Cardiac muscle cell (in vitro differentiated cells and primary cell): ENCODE measurements around the gene REN. TPM values are rescaled to one million over a fixed set of nuclear protein-coding genes. Genes with fewer than 3 reads are reported as not detected.

ENCODE experiments used
- DNase-seq, 2 donors: peaks; one replicate each; pipeline versions ENCODE4 v3.0.0 to v3.0.0-alpha.2; 2010 to 2017; ENCODE audit warnings: low read depth in 1 of 2, low spot score in 1 of 2
- H3K27ac ChIP-seq: fragments of 200-600 bp; sonication (generic); 2 replicates; pipeline ENCODE4 v1.5.1; 2016
- H3K27me3 ChIP-seq: fragments of 200-600 bp; sonication (generic); 2 replicates; pipeline ENCODE4 v1.6.0; 2016; ENCODE audit warnings: control low read depth
- H3K36me3 ChIP-seq: fragments of 200-600 bp; sonication (generic); 2 replicates; pipeline ENCODE4 v1.5.1; 2016; ENCODE audit warnings: control low read depth
- H3K4me1 ChIP-seq: fragments of 200-600 bp; sonication (generic); 2 replicates; pipeline ENCODE4 v1.8.1; 2017; ENCODE audit warnings: low read depth, mild to moderate bottlenecking, mixed run types
- H3K4me3 ChIP-seq: fragments of 200-600 bp; sonication (generic); 2 replicates; pipeline ENCODE4 v1.5.1; 2016; ENCODE audit warnings: mild to moderate bottlenecking
- H3K9me3 ChIP-seq: fragments of 200-600 bp; sonication (generic); 2 replicates; pipeline ENCODE4 v1.5.1; 2017; ENCODE audit warnings: low read depth, mild to moderate bottlenecking, control low read depth
- CTCF ChIP-seq: IDR thresholded peaks from 2 replicates; pipeline ENCODE4 v1.5.1; 2012; ENCODE audit warnings: low read depth, mild to moderate bottlenecking, low read length
- polyA plus RNA-seq: library from polyadenylated mRNA; unstranded; fragments of >200 nt; fragmentation: Nextera tagmentation; extraction: Ambion mirVana; gene quantifications from 2 replicates; pipeline ENCODE4 v1.2.1, GENCODE V29; 2016
- total RNA-seq: library from RNA; depleted of rRNA; stranded (reverse); fragments of >200 nt; gene quantifications from 2 replicates; pipeline ENCODE4 v1.2.3, GENCODE V29; 2016

REN gene
- total RNA-seq (0.39 TPM in 1 of 2 replicates, not detected in the other), polyA plus RNA-seq (3.5 TPM in 1 of 2 replicates, not detected in the other)

GRCh38 chr1:204166219-204166618 lies at the start of gene REN:
Gene REN, minus strand, starts transcription at chr1:204166337. Its CDS starts 44 bp downstream, at chr1:204166293.
- DNase-seq = no peak
- Histone ChIP-seq H3K4me3 (no peak within 1 kb of the TSS), H3K9me3 (no peaks in the 10 kb centered on the region), H3K4me1 (no peaks in the 10 kb centered on the region), H3K36me3 (no peaks in the 10 kb centered on the region), H3K27ac (no peak within 1 kb of the TSS), H3K27me3 (peaks cover 4% of the 10 kb centered on the region)
- no peak for TF ChIP-seq CTCF

- H3K9me3 ChIP-seq = no peaks in the 10 kb centered on the region
- DNase-seq = peak; percentile 63 to 87
- peak within 1 kb of the TSS; percentile 11 for H3K4me3 ChIP-seq
- no peaks in the 10 kb centered on the region for H3K4me1 ChIP-seq
- peak; percentile 89 for TF ChIP-seq CTCF
- no peaks in the 10 kb centered on the region for H3K36me3 ChIP-seq
- H3K27ac ChIP-seq = no peak within 1 kb of the TSS
- H3K27me3 ChIP-seq = peaks cover 9% of the 10 kb centered on the region
Observed at GRCh38 chr1:204213668-204214662, 47.8 kb upstream of the REN start, which contains the start of gene GOLT1A. Gene GOLT1A, minus strand, starts transcription at chr1:204213988. Its CDS starts 82 bp downstream, at chr1:204213906.

- DNase-seq = no peak
- Histone ChIP-seq H3K27ac (no peak overlapping the region), H3K27me3 (peaks cover 9% of the 10 kb centered on the region), H3K9me3 (no peaks in the 10 kb centered on the region), H3K4me1 (no peaks in the 10 kb centered on the region), H3K36me3 (no peaks in the 10 kb centered on the region), H3K4me3 (no peak overlapping the region)
- no peak for TF ChIP-seq CTCF
Observed at GRCh38 chr1:204212715-204213114, 46.6 kb upstream of the REN start.

- no peaks in the 10 kb centered on the region for H3K9me3 ChIP-seq
- no peak for TF ChIP-seq CTCF
- no peaks in the 10 kb centered on the region for H3K36me3 ChIP-seq
- no peaks in the 10 kb centered on the region for H3K4me1 ChIP-seq
- no peak overlapping the region for H3K4me3 ChIP-seq
- DNase-seq = no peak
- H3K27ac ChIP-seq = no peak overlapping the region
- peaks cover 9% of the 10 kb centered on the region for H3K27me3 ChIP-seq
Observed at GRCh38 chr1:204211046-204211445, 44.9 kb upstream of the REN start.

- DNase-seq = peak; percentile 39 to 79
- H3K9me3 ChIP-seq = no peaks in the 10 kb centered on the region
- peaks cover 17% of the 10 kb centered on the region for H3K27me3 ChIP-seq
- H3K36me3 ChIP-seq = no peaks in the 10 kb centered on the region
- TF ChIP-seq CTCF = peak; percentile 97
- no peak overlapping the region for H3K27ac ChIP-seq
- H3K4me1 ChIP-seq = no peaks in the 10 kb centered on the region
- no peak overlapping the region for H3K4me3 ChIP-seq
Observed at GRCh38 chr1:204207136-204207616, 41.0 kb upstream of the REN start.
